GM12872 (cell line): ENCODE results near the gene ACTG1.

Experiments used
- CTCF ChIP-seq: IDR thresholded peaks from 3 replicates; pipeline ENCODE4 v1.5.1; 2011; ENCODE audit warnings: low read depth, mild to moderate bottlenecking, low read length, moderate library complexity; ENCODE audit not compliant: insufficient read depth

ACTG1 gene

DNA sequence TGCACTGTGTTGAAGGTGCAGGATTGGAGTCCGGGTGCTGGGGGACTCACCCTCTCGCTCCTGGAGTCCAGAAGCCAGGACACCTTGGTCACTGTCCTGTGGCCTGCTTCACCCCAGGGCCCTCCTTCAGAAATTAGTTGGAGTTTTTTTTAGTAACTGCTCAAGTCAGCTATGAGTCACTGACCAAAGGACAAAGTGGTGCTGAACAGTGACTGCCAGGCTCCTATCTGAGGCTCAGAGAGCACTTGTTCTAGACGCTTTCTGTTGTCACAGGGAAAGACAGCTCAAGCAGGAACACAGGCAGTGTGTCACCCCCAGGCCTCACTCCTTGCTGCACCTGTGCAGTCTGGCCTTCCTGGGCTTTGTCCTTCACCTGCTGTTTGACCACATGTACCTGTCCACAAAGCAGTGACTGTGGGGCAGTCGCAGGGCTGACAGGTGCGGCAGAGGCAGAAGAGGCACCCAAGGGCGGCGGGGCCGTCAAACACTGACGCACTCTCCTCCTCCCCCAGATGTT, 43.6 kb upstream of the ACTG1 start:
- TF ChIP-seq CTCF: no peak

- TF ChIP-seq CTCF: no peak
These were observed 41.1 kb upstream of the ACTG1 start for GRCh38 chr17:81553616-81554181.

DNA sequence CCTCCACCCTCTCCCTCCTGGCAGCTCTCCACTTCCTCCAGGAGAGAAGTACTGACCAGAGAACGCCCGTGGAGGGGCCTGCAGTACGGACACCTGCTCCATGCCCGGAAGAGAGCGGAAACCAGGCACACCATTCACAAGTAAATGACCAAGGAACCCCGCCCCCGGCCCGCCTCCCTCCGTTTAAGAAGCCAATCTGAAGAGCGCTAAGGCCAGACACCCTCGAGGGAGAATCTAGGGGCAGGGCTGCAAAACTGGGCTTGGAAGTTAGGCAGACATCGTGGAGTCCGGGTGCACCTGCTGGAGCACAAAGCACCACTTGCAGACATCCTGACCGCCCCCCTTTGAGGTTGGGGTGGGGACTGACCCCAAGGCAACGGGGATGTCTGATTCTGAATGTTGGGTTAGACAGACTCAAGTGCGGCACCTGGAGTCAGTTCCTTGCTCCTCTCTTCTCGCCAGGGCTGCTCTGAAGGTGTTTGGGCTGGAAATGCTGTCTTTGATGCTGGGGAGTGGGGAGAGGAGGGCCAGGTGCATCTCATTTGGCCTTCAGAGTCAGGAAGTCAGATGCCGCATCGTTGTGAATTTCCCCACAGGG, 40.5 kb upstream of the ACTG1 start:
- peak; percentile 30; the same call in 2 of the 3 replicates for TF ChIP-seq CTCF

DNA sequence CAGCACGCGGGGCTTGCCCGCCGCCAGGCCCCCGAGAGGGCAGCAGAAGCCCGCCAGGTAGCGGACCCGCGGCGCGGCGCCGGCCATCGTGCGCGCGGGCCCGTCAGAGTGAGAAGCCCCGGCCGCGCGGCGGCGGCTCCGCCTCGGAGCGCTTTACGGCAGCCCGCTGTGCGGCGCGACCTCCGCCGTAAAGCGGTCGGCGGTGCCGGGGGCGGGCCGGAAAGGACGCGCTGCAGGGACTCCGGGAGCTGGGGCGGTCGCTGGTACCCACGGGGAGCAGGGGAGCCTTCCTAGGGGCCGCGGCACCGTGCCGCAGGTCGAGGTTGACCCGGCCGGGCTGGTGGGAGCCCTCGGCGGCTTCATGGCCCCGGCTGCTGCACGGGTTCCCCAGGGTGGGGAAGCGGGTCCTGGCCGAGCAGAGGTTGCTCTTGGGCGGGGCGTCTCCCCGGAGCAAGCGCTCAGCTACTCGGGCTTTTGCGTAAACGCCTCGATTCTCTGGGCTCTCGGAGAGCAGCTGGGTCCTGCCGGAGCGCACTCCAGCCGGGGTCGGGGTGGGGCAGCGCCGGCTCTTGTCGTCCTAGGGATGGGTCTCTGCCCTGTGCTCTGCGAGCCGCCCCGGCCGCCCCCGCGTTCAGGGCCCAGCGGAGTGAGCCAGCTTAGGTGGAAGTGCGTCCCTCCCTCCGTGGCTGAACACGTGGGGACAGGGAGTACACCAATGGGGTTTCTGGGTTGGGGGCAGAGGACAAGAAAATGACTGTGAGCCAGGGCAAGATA, 39.8 kb upstream of the ACTG1 start, which contains the start of gene FAAP100:
FAAP100 (minus strand) TSS at position 110 of the 774 bp plus-strand sequence; CDS start at position 87, 23 bp downstream.
- no peak for TF ChIP-seq CTCF

GRCh38 chr17:81551458-81552243, 39.1 kb upstream of the ACTG1 start:
- no peak for TF ChIP-seq CTCF

DNA sequence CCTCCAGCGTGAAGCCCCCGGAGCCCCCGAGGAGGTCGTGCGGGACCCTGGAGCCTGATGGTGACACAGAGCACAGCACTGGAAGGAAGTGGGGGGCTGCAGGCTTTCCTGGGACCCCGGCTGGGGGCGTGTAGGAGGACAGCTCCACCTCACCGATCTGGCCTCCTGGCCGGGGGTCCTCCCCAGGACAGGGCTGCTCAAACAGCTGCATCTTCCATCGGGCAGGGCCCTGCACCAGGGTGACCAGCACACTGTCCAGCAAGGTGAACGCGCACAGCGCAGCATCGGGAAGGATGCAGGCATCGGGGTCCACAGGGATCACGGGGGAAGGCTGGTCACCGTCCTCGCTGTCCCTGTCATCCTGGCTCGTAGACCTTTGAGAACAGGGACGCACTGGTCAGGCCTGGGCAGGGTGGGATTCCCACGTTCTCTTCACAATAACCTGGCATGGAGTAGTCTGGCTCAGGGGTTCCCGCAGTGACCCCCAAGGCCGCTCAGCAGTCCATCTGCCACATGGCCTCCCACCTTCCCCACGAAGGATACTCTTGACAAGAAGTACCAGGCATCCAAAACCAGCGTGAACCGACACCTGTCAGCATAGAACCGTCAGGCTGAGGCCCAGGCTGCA, 38.3 kb upstream of the ACTG1 start:
- TF ChIP-seq CTCF: no peak
